ENCODE data around the gene TWF2. TPM values are rescaled to one million over a fixed set of nuclear protein-coding genes. Genes with fewer than 3 reads are reported as not detected.

The TWF2 gene
- total and polyA plus RNA-seq, 2 of the 4 experiments (the other 2 are of a cell fraction), result 111 to 145 TPM

GRCh38 chr3:52245322-52246263, 6.6 kb upstream of the TWF2 start, which contains the start of gene PPM1M:
TSS of gene PPM1M (plus strand) at chr3:52245759. CDS start at chr3:52245825, 66 bp downstream.
- in situ Hi-C loops (cut with MboI; ENCODE audit: low sequenced_read_pairs) (no loop called here), intact Hi-C loops (cut with micrococcal nuclease) (no loop called here), dilution Hi-C loops (cut with HindIII; ENCODE audit: low sequenced_read_pairs, unreplicated experiment) (no loop called here)
- Histone ChIP-seq H3K14ac (replicated peaks; ENCODE audit: low read depth, low read length) (peak within 1 kb of the TSS; percentile 98), H3K79me1 (ENCODE audit: low read depth in 1 of 2, low read length in 2 of 2) (peaks cover 12 to 68% of the 10 kb centered on the region in 2 experiments), H3K9ac (ENCODE audit: low read depth, low read length) (peak within 1 kb of the TSS; percentile 80), H2BK120ac (ENCODE audit: low read depth, low read length) (peak within 1 kb of the TSS; percentile 76), H2AK5ac (ENCODE audit: low read depth, low read length) (peak within 1 kb of the TSS; percentile 96), H3K9me3 (ENCODE audit: control insufficient read depth, insufficient read depth, low read length) (0 out of 2 replicates have a peak, but pooled peaks cover 1% of the 10 kb centered on the region), H3K23ac (ENCODE audit: low read depth, low read length) (peak within 1 kb of the TSS; percentile 91), H3K56ac (ENCODE audit: extremely low read depth, insufficient read depth, low read length) (peak within 1 kb of the TSS; percentile 48; the same call in 1 of the 2 replicates), H3K18ac (ENCODE audit: low read depth, low read length) (peak within 1 kb of the TSS; percentile 65), H3K4me3 (ENCODE audit: insufficient read depth, low read depth, low read length) (peak within 1 kb of the TSS; percentile 70), H2BK5ac (ENCODE audit: low read depth, low read length, poor library complexity, severe bottlenecking) (peak within 1 kb of the TSS; percentile 32), H3K4me1 (ENCODE audit: control insufficient read depth, insufficient read depth, low read length) (peaks cover 22% of the 10 kb centered on the region), H3K9me1 (ENCODE audit: insufficient read depth, low read length) (peaks cover 37% of the 10 kb centered on the region), H3K4ac (ENCODE audit: low read depth, low read length) (peak within 1 kb of the TSS; percentile 95), H3K36me3 (ENCODE audit: control insufficient read depth, insufficient read depth, low read length) (peaks cover 22% of the 10 kb centered on the region), H3K27me3 (ENCODE audit: control insufficient read depth, insufficient read depth, low read length) (no peaks in the 10 kb centered on the region), H4K5ac (ENCODE audit: low read depth, low read length) (peak within 1 kb of the TSS; percentile 81), H2BK15ac (ENCODE audit: low read depth, low read length) (peak within 1 kb of the TSS; percentile 51; the same call in 1 of the 3 replicates), H2AK9ac (replicated peaks; ENCODE audit: low read depth, low read length, poor library complexity) (peak within 1 kb of the TSS; percentile 82), H3K27ac (ENCODE audit: insufficient read depth, low read length) (peak within 1 kb of the TSS; percentile 48), H4K91ac (ENCODE audit: insufficient read depth, low read depth, low read length) (peak within 1 kb of the TSS; percentile 85), H2AFZ (replicated peaks; ENCODE audit: low read length, poor library complexity) (peak within 1 kb of the TSS; percentile 99), H4K8ac (ENCODE audit: low read depth in 2 of 2, low read length in 2 of 2) (peak within 1 kb of the TSS; percentile 95 to 98), H3K4me2 (ENCODE audit: low read depth, low read length) (peak within 1 kb of the TSS; percentile 89), H2BK20ac (ENCODE audit: low read depth, low read length) (peak within 1 kb of the TSS; percentile 30; the same call in 1 of the 2 replicates), H4K20me1 (ENCODE audit: insufficient read depth, low read length) (peaks cover 12% of the 10 kb centered on the region; the same call in 1 of the 2 replicates)
- WGBS, 2 experiments (ENCODE audit: extremely low coverage in 2 of 2, insufficient read length in 1 of 2), result 14% methylated on average over 35 of the region's 98 CpGs; no CpG with 5 or more reads in 1 of the 2 experiments
- 0 out of 2 replicates have a peak, but pooled peaks have one; percentile 27 for TF ChIP-seq MAZ (IDR thresholded peaks at IDR 0.05; ENCODE audit: borderline replicate concordance, low read depth, low read length)
- TF ChIP-seq MAFK (IDR thresholded peaks at IDR 0.05; ENCODE audit: low read depth, low read length), result no peak
- TF ChIP-seq BHLHE40 (IDR thresholded peaks at IDR 0.05; ENCODE audit: low read depth, low read length), result peak; percentile 83
- 0 out of 2 replicates have a peak, but pooled peaks have one; percentile 37 for TF ChIP-seq MXI1 (IDR thresholded peaks at IDR 0.05; ENCODE audit: borderline replicate concordance, low read depth, low read length)
- ChIA-PET POLR2A (ENCODE audit: unreplicated experiment) (interaction anchor here (1.1 kb wide), 1 partner anchor 14 kb away, joined by 3 read pairs; no protein-coding TSS in a partner anchor), CTCF (interaction anchor here (1.2 kb wide), 1 partner anchor 13 kb away, joined by 3 read pairs; no protein-coding TSS in a partner anchor)
- ATAC-seq (ENCODE audit: low read depth), result peak; percentile 71
- DNase-seq, result peak; percentile 31
- BruUV-seq (replicated peaks), result no TSS peak
